T follicular helper cell (primary cell): Measurements from ENCODE around the gene ENDOU.

ENCODE experiments used
- DNase-seq: peaks from one replicate; pipeline ENCODE4 v3.0.0-alpha.2; 2020; ENCODE audit warnings: low read depth
- total RNA-seq, 2 experiments: gene quantifications; one replicate each; lab custom pipeline; 2026; lab: John Stamatoyannopoulos, UW

Gene ENDOU, protein sequence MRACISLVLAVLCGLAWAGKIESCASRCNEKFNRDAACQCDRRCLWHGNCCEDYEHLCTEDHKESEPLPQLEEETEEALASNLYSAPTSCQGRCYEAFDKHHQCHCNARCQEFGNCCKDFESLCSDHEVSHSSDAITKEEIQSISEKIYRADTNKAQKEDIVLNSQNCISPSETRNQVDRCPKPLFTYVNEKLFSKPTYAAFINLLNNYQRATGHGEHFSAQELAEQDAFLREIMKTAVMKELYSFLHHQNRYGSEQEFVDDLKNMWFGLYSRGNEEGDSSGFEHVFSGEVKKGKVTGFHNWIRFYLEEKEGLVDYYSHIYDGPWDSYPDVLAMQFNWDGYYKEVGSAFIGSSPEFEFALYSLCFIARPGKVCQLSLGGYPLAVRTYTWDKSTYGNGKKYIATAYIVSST
- total RNA-seq = 0.04 to 0.06 reads per million in 2 experiments

DNA sequence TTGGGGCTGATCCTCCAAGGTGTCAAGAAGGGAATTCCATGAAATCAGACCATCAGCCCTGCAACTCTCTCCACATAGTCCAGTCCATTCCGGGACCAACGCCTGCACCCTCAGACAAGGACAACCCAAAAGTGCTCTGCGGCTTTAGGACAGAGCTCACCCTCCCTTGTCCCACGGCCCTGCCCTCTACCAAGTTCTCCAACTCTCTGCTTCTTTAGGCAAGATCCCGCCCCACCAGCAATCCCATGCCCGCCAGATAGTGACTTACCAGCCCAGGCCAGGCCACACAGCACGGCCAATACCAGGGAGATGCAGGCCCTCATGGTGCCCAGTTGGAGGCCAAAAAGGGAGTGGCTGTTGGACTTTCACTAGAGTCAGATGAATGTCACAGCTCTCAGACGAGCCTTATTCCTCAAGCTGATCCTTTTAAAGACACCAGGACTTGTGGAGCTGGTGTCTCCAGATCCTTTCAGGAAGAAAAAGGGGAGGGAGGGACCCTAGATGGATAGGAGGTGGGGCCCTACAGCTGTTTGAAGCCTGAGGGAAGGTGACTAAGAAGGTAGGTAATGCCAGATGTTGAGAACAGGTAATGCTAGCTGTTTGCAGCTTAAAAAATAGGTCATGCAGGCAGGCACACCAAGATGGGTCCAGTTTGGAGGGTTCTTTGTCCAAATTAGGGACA, at the start of gene ENDOU:
TSS of gene ENDOU (minus strand) at position 400 of the 682 bp plus-strand sequence. CDS start at position 323, 77 bp downstream.
- DNase-seq = no peak

DNA sequence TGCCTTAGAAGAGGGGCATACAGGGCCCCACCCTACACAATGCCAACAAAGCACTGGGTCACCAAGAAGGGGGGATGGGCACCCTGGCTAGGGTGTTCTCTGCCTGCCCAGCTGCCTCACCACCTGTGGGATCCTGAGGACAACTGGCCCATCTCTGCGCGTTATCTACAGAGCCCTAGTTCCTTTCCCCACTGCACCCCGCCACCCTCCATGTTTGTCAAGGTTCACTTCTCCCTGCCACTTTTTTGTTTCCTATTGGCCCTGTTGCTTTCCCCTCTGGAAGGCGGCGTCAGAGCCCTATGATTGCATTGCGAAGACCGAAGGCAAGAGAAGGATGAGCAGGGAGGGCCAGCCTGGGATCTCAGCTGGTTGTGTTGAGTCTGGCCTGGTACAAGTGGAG, 49.4 kb upstream of the ENDOU start:
- DNase-seq = no peak

DNA sequence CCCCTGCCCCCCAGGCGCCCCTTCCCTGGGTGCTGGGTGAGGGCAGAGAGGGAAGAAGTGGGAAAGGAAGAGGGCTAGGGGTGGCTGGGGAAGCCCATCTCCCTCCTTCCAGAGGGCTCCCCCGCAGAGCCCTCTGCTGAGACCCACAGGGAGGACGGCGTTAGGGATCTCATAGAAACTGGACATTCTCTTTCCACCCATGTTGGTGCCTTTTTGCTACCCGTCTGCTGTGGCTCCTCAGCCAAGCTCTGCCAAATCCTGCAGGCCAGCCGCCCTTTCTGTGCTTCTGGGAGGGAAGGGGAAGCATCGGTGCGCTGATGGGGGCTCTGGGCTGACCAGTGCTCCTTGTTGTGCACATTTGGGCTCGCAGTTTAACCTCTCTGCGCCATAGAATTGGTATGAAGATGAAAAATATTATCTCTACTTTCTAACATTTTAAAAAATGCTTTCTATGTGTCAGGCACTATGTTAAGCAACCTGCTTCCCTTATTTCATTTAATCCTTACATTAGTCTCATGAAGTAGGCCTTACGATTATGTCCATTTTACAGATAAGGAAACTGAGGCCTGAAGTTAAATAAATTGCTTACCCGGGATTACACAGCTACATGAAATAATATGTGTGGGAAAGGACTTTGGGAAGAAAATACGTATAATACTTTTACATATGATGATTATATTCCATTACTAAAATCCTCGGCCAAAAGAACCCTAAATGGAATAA, 48.7 kb upstream of the ENDOU start:
- DNase-seq = no peak

DNA sequence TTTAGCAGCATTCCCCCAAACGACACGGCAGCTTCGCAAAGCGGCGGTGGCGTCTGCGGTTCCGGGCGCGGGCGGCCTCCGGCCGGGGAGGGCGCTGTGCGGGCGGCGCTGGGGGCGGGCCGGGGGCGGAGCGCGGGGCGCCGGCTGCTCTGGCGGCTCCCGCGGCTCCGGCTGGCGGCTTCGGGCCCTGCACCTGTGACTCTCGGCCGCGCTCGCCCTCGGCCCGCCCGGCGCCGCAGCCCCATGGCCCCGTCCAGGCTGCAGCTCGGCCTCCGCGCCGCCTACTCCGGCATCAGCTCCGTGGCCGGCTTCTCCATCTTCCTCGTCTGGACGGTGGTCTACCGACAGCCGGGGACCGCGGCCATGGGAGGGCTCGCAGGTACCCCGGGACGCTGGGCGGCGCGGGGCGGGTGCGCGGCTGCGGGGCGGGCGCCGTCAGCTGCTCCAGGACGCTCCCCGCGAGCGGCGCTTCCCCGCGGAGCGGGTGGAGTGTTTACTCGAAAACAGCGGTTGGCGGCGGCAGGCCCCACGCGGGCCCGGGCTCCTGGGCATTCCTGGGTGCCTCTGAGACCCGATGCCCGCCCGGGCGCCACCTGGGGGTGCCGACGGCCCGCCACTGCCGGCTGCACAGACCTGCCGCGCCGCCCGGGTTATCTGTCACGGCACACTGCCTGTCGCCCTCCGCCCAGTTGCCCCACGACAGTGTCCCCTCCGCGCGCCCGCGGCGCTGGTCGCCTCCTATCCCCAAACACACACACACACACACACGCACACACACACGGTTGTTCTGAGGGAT, 48.0 kb upstream of the ENDOU start, which contains the start of gene SLC48A1:
TSS of gene SLC48A1 (plus strand) at position 177 of the 796 bp plus-strand sequence. CDS start at position 244, 67 bp downstream.
- DNase-seq = peak; percentile 60

DNA sequence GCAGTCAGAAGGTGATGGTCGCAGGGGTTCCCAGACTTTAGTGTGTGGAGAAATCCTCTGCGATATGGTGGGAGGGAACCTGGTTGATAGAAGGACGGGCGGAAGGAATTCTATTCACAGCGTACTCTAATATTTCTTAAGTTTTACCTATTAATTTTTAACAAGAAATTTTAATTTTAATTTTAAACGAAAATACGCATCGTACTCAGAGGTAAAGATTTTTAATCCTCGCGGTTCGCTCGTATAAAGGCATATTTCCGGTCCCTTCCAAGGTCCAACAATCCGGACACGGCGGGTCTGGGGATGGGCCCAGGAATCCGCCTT, 47.4 kb upstream of the ENDOU start:
- DNase-seq = no peak

DNA sequence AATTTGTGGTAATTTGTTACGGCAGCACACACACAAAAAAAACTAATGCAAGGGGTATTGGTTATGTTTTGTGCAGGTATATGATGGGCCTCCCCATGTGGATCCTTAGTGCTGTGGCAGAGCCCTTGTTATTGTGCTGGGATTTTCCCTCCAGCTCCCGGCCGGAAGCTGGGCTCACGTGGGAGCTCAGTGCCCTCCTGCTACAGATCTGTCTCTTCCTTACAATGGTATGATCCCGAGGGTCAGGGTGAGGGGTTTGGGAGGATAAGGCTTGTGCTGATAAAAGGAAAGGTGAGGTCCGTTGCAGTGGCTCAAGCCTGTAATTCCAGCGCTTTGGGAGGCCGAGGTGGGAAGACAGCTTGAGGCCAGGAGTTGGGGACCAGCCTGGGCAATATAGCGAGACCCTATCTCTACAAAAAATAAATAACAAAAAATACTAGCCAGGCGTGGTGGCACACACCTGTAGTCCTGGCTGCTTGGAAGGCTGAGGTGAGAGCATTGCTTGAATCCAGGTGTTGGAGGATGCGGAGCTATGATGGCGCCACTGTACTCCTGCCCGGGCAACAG, 46.9 kb upstream of the ENDOU start:
- DNase-seq = no peak

DNA sequence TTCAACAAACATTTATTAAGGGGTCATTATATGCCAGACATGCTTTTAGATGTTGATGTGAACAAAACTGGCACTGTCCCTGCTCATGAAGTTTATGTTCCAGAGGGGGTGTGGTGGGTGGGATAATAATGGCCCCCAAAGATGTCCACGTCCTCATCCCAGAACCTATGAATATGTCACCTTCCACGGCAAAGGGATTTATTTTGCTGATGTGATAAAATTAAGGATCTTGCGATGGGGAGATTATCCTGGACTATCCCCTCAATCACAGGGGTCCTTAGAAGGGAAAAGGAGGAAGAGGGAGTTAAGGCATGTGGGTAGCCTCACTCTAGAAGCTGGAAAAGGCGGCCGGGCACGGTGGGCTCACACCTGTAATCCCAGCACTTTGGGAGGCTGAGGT, 46.0 kb upstream of the ENDOU start:
- no peak for DNase-seq

DNA sequence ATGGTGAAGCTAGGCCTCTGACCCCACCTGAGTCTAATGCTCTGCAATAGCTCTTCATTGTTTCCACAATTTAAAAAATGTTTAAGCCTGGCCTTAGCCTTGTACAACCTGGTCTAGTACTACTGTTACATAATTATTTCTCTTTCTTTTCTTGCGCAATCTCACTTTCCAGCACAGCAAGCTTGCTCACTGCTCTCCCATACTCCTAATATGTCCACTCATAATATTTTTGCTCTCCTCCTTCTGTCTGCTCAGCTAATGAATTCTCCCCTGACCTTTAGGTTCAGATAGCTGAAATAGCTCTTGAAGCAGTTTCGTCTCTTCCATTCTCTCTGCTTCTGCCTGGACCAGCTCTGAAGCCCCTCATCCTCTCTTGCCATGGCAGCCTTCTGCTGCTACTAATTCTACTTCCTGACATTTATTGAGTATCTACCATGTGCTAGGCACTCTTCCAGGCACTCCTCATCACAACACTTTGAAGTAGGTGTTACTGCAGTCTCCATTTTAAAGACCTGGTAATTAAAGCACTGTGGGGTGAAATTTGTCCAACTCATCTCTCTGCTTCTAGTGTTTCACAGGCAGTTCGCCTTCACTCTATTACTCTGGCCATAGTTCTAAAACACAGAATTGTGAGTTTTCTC, 44.9 kb upstream of the ENDOU start:
- no peak for DNase-seq

DNA sequence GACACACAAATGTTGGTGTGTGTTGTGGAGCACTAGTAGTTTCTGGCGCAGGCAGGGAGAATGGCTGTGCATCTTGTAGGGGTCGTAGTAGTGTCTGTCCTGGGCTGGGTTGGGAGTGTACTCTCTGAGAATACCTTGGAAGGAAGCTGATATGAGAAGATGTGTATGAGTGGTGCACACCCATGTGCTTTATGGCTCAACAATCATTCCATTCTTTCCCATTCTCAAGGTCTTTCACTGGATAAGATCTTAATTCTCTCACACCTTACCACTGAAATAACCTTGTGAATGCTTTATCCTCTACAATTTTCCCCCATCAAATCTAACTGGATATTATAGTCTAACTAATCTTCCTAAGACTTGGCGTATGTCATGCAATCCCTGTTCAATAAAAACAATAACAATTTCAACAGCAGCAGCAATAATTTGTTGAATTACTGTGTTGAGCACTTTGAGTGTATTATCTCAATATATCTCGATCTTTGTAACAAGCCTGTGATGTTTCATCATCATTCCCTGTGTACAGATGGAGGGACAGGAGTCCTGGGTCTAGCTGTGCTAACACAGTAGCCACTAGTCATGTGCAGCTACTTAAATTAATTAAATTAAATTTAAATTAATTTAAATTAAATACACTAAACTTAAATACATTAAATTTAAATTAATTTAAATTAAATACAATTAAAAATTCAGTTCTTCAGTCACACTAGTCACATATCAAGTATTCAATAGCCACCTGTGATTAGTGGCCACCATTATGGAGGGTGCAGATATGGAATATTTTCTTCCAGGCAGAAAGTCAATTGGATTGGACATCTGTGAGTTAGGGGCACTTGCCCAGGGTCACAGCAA, 44.2 kb upstream of the ENDOU start:
- no peak for DNase-seq

DNA sequence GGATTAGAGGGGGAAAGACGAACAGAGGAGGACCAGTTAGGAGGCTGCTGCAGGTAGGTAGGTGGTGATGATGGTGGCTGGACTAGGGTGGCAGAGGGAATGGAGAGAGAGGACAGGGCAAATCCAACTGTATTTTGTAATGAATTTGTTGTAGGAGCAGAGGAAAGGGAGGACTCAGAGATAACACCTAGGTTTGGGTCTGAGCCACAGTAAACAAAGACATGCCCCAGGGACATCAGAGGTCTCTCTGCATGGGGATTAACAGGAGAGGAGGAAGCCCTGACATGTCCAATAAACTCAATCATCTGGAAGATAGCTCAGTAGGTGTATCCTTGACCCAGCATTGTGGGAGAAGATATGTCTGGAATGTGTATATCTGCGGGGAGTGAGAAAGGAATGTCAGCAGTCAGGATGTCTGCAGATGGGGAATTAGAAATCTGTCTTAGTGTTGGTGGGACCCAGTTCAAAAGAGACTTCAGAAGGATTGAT, 43.1 kb upstream of the ENDOU start:
- DNase-seq = no peak

DNA sequence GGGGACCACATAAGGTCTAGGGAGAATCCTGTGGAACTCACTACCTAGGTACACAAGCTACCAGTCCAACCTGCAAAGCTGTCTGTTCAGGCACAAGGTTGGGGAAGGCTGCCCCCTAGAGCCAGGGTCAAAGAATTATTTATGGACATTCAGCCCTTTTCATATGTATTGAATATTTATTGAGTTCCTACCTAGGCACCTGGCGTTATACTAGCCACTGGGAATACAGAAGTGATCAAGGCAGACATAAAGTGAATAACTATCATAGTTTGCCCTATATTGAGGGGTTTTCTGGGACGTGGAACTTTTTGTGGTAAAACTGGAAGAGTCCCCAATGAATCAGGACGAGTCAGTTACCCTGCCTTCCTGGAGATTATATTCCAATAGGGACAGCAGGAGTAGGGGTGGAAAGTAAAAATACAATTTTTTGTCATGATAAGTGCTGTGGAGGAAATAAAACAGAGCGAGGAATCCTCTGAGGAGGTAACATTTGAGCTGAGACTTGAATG, 42.0 kb upstream of the ENDOU start:
- peak; percentile 51 for DNase-seq

DNA sequence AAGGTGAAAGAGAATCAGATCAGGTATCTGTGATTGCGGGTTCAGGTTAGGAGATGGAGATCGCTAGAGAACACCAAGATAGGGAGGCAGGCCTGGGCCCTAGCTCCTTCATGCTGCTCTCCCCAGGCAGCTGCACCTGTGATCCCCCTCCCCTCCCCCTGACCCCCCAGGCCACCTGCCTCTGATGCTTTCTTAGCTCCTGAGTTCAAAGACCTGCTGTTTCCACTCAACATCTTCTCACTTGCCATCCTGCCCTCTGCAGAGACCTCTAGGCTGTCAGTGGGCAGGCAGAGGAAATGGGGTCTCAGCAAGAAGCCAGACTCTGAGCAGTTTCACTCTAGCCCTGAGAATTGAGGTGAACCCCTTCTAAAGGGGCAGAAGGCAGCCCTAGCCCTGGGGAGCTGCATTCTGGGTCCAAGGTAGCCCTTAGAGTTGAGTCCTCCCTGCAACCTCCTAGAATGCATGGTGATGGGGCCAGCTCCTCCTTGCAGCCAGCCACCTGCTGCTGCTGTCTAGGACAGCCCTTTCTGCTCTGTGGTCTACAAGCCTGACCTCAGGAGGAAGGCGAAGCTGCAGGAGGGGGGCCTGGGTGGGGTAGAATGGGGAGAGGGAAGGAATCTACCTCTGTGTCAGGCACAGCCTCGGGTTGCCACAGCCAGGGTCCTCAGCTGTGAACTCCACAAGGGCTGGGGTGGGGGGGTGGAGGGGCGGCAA, 41.4 kb upstream of the ENDOU start:
- DNase-seq = no peak

DNA sequence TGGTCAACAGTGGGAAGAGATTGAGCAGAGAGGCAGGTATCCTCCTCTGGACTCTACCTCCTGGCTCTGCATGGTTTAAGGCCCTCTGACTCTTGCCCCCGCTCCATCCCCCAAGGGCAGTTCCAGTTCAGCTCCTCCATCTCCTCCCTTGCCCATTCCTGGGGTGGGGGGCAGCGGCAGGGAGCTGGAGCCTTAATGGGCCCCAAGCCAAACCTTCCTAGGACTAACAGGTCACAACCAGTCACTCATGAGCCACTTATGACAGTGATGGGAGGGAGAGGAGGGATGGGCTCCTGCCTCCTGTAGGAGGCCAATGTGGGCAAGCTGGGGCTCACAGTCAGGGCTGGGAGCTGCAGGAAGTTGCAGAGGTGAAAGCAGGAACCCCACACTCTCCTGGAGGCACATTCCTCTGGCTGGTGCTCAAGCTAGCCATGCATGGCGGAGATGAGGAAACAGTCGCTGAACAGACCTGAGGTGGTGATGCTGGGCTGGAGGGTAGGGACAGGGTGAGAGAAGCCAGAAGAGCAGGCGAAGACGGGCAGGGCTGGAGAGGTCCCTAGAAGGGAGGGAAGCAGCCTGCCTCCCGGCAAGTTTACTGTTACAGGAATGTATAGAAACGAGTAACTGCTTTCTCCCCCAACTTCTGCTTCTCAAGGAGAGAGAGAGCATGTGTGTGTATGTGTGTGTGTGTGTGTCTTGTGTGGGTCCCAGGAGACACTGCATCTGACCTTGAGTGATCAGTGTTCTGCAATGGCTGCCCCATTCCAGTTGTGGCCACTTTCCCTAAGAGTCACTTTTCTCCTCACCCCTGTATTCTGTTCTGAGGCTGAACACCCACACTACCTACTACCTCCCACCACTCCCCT, 38.4 kb upstream of the ENDOU start:
- no peak for DNase-seq

DNA sequence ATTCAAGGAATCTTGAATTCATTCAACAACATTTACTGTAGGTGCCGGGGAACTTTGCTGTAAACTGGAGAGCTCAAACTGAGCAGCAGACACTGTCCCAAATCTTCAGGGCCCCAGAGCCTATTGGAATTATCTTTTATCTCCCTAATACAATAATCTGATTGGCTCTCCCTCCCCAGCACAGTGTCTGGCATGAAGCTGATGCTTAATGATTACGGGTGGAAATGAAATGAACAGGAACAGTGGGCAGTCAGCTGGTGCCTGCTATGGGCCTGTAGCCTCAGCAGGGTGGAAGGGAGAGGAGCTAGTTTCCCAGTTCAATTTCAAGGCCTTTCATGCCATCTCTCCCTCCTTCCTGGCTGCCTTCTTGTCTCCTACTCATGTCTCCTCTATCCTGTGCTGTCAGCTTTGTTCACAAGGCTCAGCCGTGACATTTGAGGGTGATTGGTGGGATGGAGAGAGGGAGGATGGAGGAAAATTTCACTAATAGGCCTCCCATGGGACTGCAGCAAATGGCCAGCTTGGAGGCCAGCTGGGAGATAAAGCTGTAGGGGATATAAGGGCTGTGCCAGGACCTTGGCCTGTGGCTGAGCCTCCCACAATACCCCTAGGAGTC, 37.7 kb upstream of the ENDOU start:
- DNase-seq = no peak

DNA sequence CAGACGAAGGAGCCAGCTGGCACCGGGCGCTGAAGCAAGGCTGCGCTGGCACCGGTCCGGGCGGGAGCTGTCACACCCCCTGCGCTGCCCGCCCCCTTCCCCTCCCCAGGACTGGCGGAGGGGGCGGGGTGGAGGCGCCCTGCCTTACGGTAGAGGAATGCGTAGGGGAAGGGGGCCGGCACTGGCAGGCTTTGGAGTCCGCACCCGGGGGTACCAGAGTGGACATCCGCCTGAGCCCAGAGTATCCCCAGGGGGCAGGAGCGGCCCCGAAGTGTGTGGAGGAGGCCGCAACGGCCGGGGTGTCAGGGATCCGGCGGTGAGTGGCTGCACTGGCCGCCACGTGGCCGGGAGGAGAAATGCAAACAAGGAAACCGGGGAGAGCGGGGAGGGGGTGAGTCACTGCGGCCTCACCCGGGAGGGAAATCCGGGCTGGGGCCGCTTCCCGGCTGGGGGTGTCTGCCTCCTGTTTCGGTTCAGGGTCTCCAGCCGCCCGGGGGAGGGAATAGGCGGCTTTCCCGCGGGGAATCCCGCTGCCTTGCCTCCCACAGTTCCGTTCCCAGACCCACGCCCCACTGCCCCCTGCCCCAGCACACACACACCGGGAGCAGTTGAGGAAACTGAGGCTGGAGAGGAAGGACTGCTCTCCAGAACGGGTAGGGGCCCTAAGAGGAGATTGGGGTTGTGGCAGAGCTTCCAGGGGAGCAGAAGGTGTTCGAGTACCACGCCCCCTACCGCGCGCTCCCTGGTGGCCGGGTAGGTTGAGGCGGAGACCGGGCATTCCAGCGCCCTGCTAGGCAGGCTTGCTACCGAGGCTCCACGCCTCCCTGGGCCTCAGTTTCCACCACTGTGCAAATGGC, 33.8 kb upstream of the ENDOU start, which contains the start of gene RAPGEF3:
TSS of gene RAPGEF3 (minus strand) at position 47 of the 857 bp plus-strand sequence. CDS start 324 bp downstream, outside the sequence.
- DNase-seq = peak; percentile 59

DNA sequence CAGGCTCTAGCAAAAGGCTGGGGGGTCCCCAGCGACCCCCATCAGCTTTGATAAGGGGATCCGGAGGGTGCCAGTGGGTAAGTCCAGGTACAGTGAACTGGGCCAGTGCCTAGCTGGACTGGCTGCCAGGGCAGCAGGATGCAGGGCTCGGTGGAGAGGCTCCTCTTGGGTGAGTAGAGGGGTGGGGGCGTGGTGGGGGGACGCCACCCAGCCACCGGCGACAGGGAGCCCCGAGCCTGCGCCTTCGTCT, 33.2 kb upstream of the ENDOU start:
- DNase-seq = no peak
